Right renal pelvis (tissue), 4 donors: ENCODE measurements around the gene IP6K2. TPM values are rescaled to one million over a fixed set of nuclear protein-coding genes. Genes with fewer than 3 reads are reported as not detected.

Experiments used
- DNase-seq, 4 donors: peaks; one replicate each; pipeline ENCODE4 v3.0.0-alpha.2; 2013; ENCODE audit warnings: low read depth in 4 of 4, low spot score in 3 of 4, missing footprints in 1 of 4
- polyA plus RNA-seq, 4 donors: library from polyadenylated mRNA; unstranded; fragments of 120-200 nt; gene quantifications; one replicate each; pipeline ENCODE4 v1.2.1, GENCODE V29; 2013; ENCODE audit not compliant: insufficient read length in 4 of 4

IP6K2 gene
- polyA plus RNA-seq, 4 donors = 183 to 280 (median 215) TPM

DNA sequence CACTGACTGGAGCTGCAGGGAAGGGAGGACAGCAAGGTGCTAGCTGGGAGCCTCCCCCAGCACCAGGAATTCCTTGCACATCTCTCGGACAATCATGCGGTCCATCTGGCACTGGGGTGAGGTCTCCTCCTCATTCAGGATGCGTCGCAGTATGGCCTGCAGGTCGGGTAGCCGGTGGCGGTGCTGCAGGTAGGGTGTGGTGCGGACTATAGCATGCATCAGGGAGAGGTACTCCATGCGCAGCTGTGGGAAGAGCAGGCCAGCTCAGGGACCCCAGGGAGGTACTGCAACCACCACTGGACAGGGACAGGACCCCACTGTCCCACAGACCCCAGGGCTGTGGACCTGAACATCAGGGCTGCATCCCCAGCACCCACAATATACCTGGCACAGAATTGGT lies 42.5 kb downstream of the IP6K2 start:
- no peak for DNase-seq

DNA sequence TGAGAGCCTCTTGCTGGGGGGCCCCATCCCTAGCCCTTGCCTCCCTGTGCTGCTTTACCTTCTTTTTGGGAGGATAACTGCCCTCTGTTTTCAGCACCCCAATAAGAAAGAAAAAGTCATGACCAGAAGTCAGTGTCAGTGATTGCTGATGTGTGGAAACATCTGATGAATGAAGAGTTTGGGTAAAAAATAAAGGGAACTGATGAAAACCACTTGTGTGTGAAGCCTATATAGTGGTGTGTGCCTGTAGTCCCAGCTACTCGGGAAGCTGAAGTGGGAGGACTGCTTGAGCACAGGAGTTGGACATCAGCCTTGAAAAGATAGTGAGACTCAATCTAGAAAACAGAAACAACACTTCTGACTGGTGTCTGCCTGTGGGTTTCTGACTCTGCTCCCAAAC lies 44.5 kb downstream of the IP6K2 start:
- DNase-seq = no peak

DNA sequence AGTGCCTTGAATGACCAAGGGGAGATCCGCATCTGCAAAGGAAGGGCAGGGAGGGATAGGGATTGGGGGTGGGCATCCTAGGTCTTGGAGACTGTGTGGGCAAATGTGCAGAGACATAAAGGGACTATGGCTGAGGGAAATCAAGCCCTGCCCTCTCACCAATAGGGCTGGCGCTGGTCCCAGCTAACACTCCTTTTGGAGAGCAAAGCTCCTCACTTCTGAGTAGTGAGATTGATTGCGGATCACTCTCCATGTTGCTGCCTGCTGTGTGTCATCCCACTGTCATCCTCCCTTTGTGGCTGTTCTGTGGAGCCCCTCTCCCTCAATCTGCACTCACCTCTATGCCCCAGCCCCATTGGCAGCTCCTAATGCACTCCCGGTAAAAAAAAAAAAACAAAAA lies 52.1 kb downstream of the IP6K2 start:
- DNase-seq = no peak

DNA sequence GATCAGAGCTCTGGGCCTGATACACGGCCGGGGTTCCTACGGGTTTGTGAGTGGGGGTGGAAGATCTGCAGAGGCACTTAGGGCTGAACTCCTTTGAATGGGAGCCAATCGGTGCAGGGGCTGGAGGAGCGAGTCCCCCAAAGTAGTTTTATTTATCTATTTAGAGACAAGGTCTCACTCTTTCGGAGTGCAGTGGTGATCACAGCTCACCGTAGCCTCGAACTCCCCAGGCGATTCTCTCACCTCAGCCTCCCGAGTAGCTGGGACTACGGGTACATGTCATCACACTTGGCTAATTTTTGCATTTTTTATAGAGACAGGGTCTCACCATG lies 52.7 kb downstream of the IP6K2 start:
- no peak for DNase-seq

DNA sequence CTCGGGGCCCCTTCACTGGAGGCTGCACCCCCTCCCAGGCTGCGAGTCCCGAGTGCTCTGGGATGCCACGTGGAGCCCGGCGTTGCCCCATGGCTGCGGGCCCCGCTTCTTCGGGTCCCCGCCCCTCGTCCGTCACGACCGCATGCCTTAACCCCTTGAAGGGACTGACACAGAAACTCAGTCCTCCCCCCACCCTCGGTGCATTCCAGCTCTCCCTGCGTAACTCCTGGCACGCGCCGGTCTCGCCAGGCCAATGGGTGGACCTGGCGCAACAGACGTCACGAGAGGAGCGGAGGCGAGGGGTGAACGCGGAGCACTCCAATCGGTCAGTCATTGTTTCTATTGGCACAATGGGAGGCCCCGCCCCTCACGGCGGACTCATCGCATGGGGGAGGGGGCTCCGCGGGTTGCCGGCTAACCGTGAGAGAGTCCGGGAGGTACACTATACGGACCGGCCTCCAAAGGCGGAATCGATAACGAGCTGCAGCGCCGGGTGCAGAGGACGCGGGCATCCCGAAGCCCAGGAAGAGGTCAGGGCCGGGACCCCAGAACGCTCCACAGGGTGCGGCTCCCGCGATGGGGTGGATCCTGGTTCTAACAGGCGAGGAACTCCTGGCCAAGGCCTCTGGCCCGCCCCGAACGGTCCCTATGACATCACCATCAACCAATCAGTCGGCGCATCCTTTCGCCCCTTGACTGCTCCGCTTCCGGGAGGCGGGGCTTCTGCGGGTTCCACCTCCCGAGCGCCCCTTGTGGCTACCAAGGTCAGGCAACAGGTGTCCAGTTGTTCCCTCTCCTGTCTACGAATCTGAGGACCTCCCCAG lies 53.3 kb downstream of the IP6K2 start:
- peak; percentile 81 to 89 (median 86) for DNase-seq

DNA sequence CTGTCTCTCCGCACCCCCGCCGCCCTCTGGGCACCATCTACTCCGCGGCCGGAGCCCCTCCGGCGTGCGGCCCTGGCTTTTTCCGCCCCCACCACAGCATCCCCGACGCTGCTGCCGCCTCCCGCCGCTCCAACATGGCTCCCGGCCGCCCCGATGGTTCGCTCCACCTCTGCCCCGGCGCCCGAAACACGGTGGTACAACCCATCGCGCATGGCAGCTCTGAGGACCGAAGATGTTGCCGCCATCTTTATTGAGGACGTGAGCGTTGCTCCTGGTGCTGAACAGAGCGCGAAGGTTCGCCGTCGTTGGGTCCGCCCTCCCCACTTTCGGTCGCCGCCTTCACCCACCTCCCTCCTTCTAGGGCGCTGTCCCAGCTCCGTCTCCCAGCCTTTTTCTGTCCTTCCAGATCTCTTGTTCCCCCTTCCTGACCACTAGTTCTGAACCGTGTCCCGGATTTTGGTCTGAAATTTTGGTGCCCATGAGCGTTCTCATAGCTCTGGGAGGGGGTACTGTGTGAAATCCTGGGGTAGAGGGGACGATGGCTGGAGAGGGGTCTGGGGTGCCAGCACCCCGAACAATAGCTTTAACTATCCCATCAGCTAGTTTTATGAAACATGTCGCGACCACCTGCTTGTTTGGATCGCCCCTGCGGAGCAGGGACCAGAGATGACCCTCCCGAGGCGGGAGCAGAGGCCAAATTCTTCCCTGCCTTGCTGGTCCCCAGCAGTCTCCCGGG lies 54.1 kb downstream of the IP6K2 start, which contains the start of gene CELSR3:
TSS of gene CELSR3 (minus strand) at position 134 of the 736 bp plus-strand sequence. CDS start 252 bp downstream, outside the sequence.
- peak in 3 of 4 donors; percentile 43 to 57 (median 53) for DNase-seq

DNA sequence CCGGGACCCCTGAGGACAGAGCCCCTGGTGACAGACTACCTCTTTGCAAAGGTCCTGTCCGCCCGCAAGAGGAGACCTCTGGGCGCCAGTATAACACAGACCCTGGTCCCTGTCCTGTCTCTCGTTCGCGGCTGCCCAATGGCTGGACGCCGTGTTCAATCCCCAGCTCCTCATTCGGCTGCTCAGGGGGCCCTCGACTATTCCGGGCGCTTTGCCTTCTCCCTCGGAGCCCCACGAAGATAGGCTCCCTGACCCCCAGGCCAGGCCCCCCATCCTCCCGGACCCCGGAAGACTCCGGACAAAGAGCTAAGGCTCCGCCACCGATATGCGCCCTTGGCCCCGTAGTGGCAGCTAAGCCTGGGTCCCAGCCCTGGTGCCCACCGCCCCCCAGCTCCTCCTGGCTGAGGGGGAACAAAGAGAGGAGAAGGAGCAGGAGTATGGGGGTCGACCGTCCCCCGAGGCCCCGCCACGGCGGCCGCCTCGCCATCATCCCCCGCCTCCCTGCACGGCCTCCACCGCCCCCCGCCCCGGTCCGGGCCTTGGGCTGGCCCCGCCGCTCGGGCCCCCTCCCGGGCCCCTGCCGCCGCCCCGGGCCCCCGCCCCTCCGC lies 54.8 kb downstream of the IP6K2 start:
- DNase-seq = no peak

DNA sequence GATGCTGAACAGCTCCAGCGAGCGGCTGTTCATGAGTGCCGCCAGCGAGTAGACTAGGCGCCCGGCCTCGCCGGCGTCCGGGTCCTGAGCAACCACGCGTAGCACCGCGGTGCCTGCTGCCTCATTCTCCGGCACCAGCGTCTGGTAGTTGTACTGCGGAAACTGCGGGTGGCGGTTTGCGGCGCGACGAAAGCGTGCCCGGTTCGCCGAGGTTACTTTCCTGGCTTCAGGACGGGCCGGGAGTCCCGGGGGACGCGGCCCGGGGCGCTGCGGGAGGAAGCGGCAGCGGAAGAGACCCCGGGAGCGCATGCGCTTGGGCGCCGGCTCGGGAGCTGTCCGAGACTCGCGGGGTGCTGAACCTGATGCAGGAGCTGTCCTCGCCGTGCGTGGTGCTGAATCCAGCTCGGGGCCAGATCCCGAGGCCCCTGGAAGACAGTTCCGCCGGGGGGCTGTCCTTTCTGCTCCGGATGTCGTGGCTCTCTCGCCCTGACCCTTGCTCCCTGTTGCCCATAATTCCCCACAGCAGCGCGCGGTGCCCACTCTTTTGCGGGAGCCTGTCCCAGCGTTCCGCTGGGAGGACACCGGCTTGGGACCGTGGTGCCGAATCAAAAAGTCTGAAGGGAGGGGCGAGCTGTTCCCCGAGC lies 55.4 kb downstream of the IP6K2 start:
- DNase-seq = peak in 2 of 4 donors; percentile 49 to 69

DNA sequence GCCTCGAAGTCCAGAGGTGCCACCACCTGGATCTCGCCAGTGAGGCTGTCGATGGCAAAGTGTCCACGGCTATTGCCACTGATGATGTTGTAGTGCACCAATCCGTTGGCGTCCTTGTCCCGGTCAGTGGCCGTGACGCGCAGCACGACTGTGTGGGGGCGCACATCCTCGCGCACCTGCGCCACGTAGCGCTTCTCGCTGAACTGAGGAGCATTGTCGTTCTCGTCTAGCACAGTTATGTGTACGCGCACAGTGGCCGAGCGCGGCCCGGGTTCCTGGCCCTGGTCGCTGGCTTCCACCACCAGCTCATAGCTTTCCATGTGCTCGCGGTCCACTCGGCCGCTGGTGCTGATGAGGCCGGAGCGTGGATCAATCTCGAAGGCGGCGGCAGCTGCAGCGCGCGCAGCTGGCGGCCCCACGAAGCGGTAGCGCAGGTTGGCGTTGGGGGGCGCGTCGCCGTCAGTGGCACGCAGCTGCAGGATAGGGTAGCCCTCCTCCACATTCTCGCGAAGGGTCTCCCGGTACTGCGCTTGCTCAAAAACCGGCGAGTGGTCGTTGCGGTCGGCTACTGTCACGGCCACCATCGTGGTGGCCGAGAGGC lies 56.1 kb downstream of the IP6K2 start:
- no peak for DNase-seq

DNA sequence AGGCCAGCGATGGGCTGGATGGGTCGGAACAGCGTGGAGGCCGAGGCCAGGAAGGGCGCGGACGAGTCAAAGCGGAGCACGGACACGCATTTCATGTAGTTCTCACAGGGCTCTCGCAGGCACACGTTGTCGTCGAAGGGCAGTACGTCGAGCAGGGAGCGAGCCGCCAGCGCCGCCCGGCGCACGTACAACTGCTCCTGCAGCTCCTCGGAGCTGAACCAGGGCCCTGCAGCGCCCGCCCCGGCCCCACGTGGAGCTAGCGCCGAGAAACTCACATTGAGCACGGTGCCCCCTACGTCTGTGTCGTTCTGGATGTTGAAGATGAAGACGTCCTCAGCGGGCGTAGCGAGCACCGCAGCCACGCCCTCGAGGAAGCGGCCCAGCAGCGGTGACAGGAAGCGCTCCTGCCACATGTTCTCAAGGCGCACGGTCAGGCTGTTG lies 60.2 kb downstream of the IP6K2 start:
- no peak for DNase-seq

DNA sequence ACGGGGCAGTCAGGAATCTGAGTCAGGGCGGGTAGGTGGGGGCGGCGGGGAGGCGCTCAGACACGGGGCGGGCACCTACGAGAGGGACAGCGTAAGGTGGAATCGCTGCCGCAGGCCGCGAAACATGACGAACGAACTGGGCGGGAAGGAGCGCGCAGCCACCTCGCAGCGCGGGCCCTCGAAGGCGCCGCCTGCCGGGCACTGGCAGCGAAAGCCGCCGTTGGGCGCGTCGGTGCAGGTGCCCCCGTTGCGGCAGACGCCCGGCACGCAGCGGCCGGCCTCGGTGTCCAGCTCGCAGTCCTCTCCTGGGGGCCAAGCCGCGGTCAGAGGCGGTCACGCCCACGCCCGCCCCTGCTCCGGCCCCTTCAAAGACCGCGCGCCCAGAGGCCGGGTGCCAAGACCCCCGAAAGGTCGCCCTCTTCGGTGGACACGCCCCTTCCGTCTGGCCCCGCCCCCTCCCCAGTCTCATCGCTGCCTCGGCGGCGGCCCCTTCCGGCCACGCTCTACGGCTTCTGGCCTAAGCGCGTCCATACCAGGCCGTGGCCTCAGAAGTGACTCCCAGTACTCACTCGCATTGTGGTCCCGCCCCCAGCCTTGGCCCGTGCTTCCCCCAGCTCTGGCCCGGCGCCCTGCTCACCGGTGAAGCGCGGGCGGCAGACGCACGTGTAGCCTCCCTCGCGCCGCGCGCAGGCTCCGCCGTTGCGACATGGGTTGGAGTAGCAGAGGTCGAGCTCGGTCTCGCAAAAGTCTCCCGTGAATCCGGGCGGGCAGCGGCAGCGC lies 60.8 kb downstream of the IP6K2 start:
- DNase-seq = peak in 2 of 4 donors; percentile 61 to 66

DNA sequence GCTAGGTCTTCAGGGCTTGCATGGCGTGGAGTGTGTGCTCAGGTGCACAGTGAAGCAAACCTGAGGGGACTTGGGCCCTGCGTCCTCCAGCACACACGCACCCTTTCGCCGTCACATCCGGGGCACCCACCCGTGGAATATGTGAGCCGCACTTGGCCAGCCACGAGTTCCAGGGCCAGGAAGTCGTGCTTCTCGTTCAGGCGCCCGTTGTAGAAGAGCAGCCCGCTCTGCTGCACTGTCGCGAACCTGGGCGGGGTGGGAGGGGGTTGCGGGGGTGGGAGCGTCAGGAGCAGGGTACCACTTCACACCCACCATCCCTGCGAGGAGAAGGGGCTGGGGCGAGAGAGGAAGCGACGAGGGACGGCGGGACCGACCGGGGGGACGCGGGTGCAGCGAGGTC lies 61.4 kb downstream of the IP6K2 start:
- no peak for DNase-seq

DNA sequence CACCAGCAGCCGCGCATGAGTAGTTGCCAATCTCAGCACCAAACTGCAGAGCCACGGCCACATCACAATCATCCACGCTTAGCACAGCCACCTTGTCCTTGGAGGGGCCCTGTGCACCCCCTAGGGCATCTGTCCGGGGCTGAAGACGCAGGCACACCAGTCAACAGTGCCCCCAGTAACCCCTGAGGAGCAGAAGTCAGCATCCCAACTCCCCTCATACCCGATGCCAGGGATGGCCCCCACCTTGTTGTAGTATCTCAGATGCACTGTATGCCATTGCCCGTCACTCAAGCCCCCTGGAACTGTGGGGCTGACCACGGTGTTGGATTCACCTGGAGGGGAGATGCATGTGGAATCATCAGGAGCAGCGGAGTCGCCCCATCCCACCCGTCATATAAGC lies 62.0 kb downstream of the IP6K2 start:
- DNase-seq = no peak

DNA sequence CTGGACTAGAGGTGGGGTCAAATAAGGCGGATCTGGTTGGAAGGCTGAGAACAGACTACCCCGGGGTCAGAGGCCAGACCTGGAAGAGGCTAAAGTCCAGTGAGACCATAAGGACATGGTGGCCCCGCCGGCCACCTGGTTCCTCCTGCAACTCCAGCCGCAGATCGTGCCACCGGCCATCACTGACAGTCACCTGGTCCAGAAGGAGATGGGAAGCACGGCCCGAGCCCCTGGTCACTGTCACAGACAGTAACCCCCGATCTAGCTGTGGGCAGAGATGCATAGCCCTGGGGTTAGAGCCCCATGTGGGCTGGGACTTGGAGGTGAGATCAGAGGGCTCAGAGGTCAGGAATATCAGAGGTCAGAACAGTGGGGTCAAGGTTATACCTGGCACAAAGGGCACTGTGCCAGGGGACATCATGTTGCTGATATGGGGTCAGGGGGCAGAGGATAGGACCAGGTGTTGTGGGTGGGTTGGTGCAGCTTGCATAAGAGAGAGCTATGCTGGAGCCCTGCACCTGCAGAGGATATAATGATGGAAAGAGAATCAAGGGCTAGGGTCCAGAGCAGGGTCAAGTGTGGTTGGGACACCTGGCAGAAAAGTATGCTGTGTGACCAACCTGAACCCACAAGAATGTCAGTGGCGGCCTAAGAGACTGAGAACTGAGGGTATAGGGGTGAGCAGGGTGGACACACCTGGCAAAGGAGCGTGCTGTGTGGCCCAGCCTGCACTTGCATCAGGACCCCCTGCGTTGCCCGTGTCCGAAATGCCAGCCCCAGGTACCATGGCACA lies 63.9 kb downstream of the IP6K2 start:
- no peak for DNase-seq

DNA sequence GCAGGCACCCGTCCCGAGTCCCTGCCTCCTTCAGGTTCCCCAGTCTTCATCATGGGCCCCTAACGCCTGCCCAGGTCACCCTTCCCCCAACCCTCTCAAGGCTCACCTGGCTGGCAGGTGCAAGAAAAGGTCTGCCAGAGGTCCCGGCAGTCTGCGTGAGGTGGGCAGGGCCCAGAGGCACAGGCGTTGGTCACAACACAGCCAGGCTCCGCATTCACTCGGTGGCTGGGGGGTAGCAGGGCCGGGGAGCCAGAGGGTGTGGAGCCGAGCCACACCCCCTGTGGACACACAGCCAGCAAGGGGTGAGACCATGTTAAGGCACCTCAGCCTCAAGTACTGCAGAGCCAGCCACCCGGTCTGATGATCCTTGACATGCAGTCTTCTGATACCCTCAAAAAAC lies 65.2 kb downstream of the IP6K2 start:
- no peak for DNase-seq

DNA sequence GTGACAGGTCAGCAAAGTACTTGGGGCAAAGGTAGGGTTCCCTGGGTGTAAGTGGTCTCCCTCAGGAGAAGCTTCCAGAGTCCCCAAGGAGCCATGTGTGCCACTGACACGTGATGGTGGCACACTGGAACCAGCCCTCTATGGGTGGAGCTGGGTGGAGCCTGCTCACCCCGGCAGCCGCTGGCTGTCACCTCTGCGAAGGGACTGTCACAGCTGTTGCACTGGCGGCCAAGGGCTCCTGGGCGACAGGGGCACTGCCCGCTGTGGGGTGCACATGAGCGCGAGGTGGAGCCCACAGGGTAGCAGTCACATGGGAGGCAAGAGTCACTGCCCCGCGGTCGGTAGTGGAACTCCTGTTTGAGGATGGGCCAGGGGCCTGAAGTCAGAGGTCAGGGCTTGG lies 66.3 kb downstream of the IP6K2 start:
- DNase-seq = no peak

DNA sequence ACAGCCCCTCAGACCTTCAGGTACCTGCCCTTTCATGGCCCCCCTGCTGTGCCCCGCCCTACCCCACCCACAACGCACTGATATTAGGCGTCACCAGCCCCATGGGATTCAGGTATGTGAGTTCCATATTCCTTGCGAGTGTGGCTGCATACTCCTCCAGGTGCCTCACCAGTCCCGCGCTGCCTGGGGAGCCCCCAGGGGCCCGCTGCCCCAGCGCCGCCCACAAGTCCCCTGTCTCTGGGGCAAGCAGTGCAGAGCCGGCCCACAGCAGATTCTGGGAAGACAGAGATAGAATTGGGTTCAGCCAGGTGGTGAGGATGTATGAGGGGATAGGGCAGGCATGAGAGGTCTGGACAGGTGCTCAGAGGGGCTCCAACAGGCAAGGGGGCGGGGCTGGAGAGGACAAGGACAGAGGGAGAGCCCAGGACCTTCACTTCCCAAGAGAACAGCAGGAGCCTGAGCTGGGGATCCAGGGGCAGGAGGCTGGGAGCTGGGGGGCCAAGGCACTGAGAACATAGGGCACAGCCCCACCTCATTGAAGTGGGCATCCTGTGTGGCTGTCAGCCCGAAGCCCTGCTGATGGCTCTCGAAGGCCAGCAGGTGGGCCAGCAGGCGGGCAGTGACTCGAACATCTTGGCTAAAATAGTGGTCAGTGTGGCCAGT lies 68.7 kb downstream of the IP6K2 start:
- DNase-seq = no peak

DNA sequence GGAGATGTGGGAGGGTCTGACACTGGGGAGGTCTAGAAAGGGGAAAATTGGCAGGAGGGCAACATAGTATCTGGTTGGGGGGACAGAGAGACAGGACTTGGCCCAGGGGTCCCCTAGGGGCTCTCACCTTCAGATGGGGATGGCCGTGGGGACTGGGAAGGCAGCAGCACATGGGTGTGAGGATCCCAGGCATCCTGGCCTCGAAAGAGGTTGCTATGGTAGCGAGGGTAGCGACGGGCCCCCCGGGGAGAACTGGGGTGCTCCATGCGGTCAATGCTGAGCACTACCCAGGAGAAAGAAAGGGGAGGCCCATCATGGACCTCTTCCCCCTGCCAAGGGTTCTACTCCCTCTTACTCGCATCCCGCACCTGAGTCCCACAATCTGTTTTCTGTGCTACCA lies 69.3 kb downstream of the IP6K2 start:
- no peak for DNase-seq
